GM19328 (cell line): Measurements from ENCODE around the gene CCDC107.
A peak's percentile ranks its signal among the peaks of the same experiment; 100 is the strongest.
"Not testable (repeated sequence)": the region's sequence is repeated elsewhere in the genome, so short reads cannot be mapped to it uniquely, and the experiment has no call there.

ENCODE experiments used
- ATAC-seq: cut with Tn5 transposase; IDR thresholded peaks from one replicate; pipeline ENCODE4 v1.9.1; 2021; ENCODE audit warnings: mild to moderate bottlenecking, moderate library complexity; ENCODE audit not compliant: unreplicated experiment

Gene CCDC107, protein sequence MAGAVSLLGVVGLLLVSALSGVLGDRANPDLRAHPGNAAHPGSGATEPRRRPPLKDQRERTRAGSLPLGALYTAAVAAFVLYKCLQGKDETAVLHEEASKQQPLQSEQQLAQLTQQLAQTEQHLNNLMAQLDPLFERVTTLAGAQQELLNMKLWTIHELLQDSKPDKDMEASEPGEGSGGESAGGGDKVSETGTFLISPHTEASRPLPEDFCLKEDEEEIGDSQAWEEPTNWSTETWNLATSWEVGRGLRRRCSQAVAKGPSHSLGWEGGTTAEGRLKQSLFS

DNA sequence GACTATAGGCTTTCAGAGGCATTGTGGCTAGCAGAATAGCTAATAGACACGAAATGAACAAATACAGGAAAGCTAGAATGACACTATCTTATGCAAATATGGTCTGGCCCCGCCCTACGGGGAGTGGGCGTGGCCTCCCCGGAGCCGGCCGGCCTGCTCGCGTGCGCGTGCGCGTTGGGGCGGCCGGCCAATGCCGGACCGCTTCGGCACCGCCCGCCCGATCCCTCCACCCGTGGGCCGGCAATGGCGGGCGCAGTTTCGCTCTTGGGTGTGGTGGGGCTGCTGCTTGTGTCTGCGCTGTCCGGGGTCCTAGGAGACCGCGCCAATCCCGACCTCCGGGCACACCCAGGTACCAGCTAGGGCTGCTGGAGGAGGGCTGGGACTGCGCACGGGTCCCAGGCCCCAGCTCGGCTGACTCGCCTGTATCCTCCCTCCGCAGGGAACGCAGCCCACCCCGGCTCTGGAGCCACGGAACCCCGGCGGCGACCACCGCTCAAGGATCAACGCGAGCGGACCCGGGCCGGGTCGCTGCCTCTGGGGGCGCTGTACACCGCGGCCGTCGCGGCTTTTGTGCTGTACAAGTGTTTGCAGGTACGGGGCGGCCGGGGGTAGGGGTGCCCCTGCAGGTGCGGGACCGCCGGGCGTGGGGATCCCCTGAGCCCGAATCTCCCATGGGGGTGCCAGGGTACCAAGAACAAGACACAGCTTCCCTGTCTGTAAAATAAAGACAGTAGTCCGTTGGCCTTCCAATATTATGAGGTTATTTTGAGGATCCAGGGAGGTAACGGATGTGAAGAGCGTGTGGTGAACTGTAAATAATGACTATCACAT is at the start of gene CCDC107:
TSS of gene CCDC107 (plus strand) at position 156 of the 831 bp plus-strand sequence. CDS start at position 244, 88 bp downstream.
- peak; percentile 61 for ATAC-seq

DNA sequence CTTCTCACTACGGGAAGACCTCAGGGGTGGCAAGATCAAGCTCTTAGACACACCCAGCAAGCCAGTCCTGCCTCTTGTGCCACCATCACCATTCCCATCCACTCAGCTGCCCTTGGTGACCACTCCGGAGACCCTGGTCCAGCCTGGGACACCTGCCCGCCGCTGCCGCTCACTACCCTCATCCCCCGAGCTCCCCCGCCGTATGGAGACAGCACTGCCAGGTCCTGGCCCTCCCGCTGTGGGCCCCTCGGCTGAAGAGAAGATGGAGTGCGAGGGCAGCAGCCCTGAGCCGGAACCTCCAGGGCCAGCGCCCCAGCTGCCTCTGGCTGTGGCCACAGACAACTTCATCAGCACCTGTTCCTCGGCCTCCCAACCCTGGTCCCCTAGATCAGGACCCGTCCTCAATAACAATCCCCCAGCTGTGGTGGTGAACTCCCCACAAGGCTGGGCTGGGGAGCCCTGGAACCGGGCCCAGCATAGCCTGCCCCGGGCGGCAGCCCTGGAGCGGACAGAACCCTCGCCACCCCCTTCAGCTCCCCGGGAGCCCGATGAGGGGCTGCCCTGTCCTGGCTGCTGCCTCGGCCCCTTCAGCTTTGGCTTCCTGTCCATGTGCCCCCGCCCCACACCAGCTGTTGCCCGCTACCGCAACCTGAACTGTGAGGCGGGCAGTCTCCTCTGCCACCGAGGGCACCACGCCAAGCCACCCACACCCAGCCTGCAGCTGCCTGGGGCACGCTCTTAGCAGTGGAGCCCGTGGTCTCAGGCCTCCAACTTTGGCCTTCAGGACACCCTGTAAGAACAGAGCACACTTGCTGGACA is 48.9 kb upstream of the CCDC107 start:
- no peak for ATAC-seq

DNA sequence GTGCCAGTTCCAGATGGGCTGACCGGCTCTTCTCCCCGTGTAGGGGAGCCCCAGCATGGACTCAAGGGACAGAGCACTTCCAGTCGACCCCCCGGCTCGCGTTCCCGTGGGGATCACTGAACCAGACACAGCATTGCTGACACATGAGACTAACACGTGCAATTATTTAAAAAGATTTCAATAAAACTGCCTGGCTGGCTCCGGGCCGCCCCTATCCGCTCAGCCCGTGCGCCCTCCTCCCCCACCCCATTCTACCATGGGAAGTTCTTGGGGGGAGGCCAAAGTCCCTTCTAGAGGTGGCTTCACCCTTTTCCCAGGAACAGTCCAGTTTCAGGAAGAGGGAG is 48.3 kb upstream of the CCDC107 start:
- ATAC-seq, result no peak

DNA sequence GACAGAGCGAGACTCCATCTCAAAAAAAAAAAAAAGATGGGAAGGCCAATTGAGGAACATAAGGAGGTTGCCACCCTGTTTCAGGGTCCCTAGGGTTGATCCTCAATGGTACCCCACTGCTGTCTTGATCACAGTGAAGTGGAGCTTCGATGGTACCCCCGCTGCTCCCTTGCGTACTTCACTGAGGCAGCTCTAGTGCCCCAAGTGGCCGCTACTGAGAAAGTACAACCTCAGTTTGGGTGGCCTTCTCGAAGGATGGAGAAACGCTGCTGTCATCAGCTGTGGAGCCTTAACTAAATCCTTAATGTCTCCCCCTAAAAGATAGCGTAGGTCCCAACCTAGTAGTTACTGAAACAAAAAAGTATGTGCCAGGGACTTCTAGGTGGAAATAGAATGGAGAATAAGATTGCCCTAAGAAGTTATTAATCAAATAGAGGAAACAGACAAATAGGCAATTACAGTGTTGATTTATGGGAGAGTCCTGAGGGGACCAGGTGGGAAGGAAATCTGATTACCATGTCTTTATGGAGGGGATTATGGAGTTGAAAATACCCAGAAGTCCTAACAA is 46.8 kb upstream of the CCDC107 start:
- ATAC-seq, result no peak

DNA sequence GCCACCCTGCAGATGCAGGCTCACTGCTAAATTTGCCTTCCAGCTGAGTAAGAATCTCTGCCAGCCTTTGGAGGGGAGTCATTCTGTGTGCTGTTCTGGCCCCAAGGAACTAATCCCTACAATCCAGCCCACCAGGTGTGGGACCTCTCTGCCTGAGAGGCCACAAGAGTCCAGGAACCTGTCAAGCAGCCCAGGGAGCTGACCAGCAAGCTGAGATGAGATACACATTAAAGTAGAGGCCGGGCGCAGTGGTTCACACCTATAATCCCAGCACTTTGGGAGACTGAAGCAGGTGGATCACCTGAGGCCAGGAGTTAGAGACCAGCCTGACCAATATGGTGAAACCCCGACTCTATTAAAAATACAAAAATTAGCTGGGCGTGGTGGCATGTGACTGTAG is 46.0 kb upstream of the CCDC107 start:
- not testable (repeated sequence) for ATAC-seq

DNA sequence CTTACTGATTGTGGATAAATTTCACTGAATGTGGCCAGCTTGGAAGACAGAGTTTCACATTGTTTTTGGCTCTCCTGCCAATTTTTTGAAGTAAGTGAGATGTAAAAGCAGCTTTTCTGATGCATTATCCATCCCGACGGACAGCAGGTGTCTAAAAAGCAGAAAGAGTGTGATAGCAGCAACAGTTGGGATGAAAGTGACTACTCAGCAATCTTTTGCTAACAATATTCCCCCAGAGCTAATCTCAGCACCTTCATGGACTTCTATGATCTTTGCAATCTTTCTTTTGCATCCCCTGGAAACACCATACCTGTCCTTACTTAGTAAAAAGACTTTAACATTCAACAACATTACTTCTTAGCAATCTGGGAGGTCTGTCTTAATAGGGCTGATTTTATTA is 45.2 kb upstream of the CCDC107 start:
- no peak for ATAC-seq

DNA sequence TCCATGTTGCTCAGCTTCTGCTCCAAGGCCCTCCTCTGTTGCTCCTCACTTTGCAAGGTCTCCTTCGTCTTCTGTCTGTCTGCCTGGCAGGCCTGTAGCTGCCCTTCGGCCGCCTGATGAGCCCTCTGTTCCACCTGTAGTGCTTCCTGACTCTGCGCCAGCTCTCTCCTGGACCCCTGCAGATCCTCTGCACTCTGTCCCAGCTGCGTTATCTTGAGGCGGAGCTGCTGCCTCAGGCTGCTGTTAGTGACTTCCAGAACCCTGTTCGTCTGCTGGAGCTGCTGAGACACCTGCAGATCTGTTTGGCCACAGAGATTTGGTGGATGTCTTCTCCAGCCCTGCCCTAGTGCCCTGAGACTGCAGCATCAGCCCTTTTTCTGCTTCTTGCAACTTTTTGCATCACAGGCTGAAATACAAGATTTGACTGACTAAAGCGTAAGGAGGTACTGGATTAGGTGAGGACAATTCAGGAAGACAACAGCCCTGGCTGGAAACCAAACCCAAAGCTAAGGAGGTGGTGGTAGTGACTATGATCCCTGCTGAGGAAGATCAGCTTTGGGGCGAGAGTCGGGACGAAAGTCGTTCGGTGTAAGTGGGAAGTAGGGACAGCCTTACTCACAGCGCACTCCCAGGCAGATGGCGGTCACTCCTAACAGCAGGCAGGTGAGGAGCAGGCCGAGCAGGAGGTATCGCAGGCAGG is 42.0 kb upstream of the CCDC107 start:
- ATAC-seq, result no peak

DNA sequence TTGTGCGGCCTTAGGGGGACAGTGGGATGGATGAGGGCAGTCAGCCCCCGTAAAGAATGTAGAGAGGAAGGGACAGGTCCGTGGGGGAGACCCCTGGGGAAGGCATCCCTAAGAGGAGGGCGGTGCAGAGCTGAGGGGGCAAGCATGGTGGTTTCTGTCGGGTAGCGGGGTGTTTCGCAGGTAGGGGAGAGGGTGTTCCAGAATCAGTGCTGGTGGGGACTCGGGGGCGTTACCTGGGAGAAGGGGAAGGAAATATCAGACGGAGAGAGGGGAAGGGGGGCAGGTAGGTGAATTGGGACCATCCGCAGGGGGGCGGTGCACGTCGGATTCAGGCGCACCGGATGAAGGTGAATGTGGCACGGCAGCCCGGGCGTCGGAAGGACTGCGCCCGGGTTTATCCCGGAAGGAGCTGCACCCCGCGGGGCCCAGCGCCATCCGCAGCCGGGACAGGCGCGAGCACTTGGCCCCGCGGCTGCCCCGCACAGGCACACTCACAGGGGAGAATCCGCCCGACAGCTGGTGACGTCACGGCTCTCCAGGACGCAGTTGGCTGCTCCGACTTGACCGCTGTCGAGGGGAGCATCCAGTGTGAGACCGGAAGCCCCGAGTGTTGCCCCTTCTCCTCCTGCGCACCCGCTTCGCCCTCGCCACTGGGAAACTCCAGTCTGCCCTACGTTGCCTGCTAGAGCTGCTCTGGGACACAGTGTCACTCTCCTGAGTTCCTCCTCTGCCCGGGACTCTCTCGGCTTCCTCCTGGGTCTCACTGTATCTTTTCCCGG is 41.2 kb upstream of the CCDC107 start:
- no peak for ATAC-seq

DNA sequence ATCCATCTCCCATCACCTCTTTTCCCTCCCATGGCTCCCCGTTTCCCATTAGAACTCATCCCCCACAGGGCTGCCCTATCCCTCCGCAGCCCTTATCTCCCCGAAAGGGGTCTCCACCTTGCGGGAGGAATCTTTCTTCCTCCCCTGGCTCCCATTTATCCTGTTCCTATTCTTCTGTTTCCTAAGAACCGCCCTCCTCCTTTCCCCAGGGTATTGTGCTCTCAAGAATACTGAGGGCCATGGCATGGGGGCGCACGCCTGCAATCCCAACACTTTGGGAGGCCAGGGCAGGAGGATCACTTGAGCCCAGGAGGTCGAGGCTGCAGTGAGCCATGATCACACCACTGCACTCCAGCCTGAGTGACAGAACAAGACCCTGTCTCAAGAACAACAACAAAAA is 40.5 kb upstream of the CCDC107 start:
- no peak for ATAC-seq

DNA sequence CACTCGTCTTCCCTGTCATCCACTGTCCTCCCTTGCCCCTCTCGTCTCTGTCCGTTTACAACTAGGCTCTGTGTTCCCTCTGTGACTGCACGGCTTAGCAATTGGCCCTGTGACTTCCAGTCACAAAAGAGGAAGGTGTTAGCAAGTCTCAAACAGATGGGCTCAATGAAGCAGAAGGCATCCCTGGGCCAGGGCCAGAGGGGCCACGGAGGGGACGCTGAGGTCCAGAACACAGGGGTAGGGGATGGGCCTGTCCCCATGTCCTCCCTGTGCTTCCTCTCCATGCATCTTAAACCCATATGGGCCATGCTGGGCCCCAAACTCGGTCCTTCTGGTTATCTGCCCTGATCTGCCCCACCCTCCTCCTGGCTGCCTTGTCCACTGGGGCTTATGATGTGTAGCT is 39.8 kb upstream of the CCDC107 start, which contains the start of gene CD72:
TSS of gene CD72 (minus strand) at position 89 of the 403 bp plus-strand sequence. CDS start 110 bp downstream, outside the sequence.
- ATAC-seq, result no peak

DNA sequence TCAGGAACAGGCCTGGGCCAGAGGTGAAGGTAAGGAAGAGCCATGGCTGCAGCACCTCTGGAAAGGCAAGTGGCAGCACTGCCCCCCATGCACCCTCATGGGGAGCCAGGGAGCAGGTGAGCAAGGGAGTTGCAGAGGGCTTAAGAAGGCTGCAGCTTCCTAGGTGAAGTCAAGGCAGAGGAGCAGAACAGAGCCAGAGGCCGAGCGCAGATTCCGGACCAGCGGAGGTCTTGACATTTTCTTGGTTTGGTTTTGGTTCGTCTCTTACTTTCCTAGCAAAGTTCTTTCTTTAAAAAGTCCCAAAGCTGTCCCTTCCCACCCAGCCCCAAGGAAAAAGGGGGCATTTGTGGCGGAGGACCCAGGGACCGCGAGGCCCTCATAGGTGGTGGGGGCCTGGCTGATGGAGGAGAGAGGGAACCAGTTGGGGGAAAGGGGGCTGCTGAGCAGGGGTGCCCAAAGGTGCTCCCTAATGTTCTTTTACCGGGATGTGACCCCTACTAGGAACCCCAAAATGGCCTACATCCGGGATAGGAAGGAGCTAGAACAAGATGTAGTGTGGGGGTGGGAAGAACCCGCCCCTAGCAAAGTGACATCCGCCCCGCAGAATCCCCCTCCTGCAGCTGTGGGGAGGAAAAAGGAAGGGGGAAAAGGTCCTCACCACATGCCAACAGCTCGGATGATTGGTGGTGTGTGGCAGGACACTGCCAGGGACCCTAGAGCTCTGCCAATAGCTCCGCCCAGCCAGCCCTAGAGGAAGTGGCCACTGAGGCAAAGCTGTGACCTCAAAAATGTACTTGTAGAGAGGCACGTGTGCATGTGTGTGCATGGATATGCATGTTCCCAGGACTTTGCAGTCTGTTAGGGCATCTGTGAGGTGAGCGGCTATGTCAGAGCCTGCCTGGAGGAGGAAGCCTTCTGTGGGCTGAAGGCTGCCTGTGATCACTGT is 39.0 kb upstream of the CCDC107 start:
- peak; percentile 41 for ATAC-seq

DNA sequence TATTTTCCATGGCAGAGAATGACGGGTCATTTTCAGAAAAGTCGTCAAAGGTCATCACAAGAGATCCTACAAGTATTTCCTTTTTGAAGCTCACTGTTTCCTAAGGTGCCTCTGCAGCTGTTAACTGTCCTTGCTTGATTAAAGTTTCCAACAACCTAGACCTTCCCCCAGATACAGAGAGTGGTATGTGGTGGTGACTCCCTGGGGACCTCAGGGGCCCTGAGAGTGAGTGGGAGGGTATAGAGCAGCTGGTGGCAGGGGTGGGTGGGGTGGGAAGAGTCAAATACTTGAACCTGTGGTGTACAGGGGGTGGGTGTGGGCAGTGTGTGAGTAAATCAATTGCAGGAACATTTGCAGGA is 38.3 kb upstream of the CCDC107 start:
- peak; percentile 44 for ATAC-seq

DNA sequence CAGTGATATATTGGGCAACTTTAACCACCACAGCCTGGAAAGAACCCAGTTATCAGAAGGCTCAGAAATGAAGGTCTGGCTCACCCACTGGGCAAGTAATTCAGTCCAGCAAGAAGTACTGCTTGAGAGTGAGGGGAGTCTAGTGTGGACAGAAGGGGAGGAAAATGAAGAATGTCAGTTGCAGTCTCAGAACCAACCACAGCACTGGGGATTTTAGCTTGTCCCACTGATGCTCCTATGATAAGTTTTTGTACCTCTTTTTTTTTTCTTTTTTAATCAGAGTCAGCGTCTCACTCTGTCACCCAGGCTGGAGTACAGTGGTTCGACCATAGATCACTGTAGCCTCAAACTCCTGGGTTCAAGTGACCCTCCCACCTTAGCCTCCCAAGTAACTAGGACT is 30.5 kb upstream of the CCDC107 start:
- ATAC-seq, result no peak

DNA sequence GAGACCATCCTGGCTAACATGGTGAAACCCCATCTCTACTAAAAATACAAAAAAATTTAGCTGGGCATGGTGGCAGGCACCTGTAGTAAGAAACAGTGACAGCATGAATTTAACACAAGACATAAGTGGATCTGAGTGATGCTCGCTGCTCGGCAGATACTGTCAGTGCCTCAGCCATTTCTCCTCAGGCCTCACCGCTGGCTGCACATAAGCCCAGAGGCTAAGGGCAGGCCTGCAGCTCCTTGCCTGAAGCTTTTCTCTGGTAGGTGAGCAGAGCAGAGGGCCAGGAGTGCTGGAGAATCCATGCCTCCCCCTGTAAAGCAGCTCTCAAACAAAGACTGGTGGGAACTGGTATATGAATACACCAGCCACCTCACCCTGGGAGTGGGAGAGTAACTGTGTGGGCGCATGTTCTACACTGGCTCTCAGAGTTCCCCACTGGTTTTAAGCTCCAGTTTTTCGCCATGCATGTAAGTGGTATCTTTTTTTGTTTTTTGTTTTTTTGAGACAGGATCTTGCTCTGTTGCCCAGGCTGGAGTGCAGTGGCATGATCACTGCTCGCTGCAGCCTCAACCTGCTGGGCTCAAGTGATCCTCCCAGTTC is 29.6 kb upstream of the CCDC107 start:
- ATAC-seq, result no peak

DNA sequence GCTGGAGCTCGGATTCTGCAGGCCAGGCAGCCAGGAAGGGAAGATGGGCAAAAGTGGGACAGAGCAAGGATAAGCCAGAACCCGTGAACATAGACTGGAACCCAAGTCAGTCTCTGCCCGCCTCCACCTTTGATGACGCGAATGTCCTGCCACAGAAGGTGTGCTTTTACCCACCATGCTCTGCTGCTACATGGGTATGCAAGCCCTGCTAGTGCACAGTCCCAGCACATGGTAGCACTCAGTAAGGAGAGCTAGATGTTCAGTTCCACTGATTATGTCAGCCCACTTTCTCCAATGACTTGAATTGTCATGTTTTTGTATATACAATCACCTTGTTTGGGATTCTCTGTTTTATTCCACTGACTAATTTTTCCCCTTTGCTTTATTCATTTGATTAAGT is 28.5 kb upstream of the CCDC107 start:
- ATAC-seq, result no peak

DNA sequence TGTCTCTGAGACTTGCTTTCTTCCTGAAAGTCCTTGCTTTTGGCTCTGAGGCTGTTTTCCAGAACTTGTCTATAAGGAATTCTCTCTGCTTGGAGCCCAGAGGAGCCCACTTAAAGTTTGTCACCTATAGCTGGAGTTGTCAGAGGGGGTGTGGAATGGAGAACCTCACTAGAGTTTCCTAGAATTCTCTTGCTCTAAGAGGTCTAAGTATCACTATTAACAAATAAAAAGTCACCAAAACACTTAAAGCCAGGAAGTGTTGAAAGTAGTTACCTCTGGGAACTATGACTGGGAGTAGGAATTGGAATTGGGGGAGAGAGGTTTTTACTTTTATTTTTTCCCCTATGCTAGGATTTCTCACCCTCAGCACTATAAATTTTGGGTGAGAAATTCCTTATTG is 22.4 kb upstream of the CCDC107 start:
- ATAC-seq, result no peak

DNA sequence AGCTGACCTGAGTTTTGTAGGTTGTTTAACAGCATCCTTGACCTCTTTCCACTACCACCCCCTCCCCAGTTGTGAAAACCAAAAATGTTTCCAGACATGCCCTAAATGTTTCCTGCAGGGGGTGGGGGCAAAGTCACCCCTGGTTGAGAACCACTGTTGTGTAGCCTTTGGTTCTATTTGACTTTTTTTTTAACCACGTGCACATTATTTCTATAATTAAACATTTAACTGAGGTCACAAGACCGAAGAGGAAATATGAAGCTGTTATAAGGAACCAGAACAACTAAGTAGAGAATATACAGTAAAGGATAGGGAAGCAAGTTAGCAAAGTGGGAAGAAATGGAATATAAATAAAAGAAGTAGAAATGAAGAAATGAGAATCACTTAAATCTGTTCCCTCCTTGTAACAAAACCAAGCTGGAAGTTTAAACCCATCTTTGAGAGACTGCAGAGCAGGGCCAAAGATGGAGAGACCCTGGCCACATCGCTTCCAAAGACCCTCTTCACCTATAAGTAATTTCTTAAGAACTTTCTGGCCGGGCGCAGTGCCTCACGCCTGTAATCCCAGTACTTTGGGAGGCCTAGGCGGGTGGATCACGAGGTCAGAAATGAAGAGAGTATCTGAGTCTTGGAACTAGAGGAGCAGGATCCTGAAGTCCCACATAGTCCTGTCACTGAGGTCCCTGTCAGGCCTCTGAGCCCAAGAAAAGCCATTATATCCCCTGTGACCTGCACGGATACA is 21.8 kb upstream of the CCDC107 start:
- no peak for ATAC-seq

DNA sequence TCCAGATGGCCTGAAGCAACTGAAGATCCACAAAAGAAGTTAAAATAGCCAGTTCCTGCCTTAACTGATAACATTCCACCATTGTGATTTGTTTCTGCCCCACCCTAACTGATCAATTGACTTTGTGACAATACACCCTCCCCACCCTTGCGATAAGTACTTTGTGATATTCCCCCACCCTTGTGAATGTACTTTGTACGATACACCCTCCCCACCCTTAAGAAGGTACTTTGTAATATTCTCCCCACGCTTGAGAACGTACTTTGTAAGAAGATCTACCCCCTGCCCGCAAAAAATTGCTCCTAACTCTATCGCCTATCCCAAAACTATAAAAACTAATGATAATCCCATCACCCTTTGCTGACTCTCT is 21.2 kb upstream of the CCDC107 start:
- ATAC-seq, result not testable (repeated sequence)
